Measurements from ENCODE around the gene CRACR2A.

CRACR2A gene

GRCh38 chr12:3628629-3629028, 124.3 kb downstream of the CRACR2A start:
- H3K27me3 Mint-ChIP-seq, result no peaks in the 10 kb centered on the region
- DNase-seq (ENCODE audit: low spot score in 2 of 2), result no peak
- no peaks in the 10 kb centered on the region for H3K4me1 Mint-ChIP-seq
- H3K27ac Mint-ChIP-seq, result no peak overlapping the region
- no peaks in the 10 kb centered on the region for H3K9me3 Mint-ChIP-seq
- peaks cover 44% of the 10 kb centered on the region for H3K36me3 Mint-ChIP-seq
- H3K4me3 Mint-ChIP-seq, result no peak overlapping the region
- ATAC-seq (ENCODE audit: low read depth), result no peak

DNA sequence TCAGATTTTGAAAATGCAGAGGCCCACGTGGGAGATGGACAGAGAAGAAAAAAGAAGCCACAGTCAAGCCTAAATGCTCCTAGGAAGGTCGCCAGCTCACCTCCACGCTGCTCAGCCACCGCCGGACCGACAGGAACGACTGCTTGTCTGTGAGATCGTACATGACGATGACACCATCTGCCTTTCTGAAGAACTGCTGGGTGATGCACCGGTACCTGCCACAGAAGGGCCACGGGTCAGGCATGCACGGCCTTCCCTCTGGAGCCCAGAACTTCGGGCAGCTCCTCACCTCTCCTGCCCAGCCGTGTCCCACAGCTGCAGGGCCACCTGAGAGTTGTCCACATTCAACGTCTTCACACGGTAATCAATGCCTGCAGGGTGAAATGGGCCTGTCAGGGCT, 125.6 kb downstream of the CRACR2A start:
- no peaks in the 10 kb centered on the region for H3K9me3 Mint-ChIP-seq
- H3K27ac Mint-ChIP-seq, result no peak overlapping the region
- peaks cover 39% of the 10 kb centered on the region for H3K36me3 Mint-ChIP-seq
- ATAC-seq (ENCODE audit: low read depth) (no peak), DNase-seq (ENCODE audit: low spot score in 2 of 2) (no peak)
- no peaks in the 10 kb centered on the region for H3K27me3 Mint-ChIP-seq
- H3K4me3 Mint-ChIP-seq, result no peak overlapping the region
- peaks cover 2% of the 10 kb centered on the region for H3K4me1 Mint-ChIP-seq

DNA sequence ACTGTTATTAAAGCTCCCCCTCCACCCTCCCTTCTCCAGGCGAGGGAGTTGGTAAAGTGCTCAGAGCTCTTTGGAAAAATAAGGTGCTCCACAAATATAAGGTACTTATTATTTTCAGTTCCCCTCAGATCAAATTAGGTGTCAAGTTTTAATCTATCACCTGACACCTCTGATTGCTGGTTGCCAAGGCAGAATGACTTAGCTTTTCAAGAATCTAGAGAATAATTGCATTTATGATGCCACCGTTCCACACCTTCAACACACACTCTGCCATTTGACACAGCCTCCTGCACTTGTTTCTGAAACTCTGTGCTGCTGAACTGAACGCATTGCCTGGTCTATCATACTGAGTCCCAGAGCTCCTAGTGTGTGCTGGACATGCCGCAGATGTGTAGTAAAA, 128.6 kb downstream of the CRACR2A start:
- no peaks in the 10 kb centered on the region for H3K9me3 Mint-ChIP-seq
- H3K4me1 Mint-ChIP-seq, result peaks cover 2% of the 10 kb centered on the region
- H3K36me3 Mint-ChIP-seq, result peaks cover 44% of the 10 kb centered on the region
- no peak for DNase-seq (ENCODE audit: low spot score in 2 of 2)
- no peak for ATAC-seq (ENCODE audit: low read depth)
- H3K27me3 Mint-ChIP-seq, result no peaks in the 10 kb centered on the region
- no peak overlapping the region for H3K4me3 Mint-ChIP-seq
- no peak overlapping the region for H3K27ac Mint-ChIP-seq

- no peaks in the 10 kb centered on the region for H3K27me3 Mint-ChIP-seq
- peaks cover 2% of the 10 kb centered on the region for H3K4me1 Mint-ChIP-seq
- no peak for DNase-seq (ENCODE audit: low spot score in 2 of 2)
- H3K9me3 Mint-ChIP-seq, result no peaks in the 10 kb centered on the region
- H3K36me3 Mint-ChIP-seq, result peaks cover 42% of the 10 kb centered on the region
- no peak overlapping the region for H3K27ac Mint-ChIP-seq
- peak; percentile 47 for ATAC-seq (ENCODE audit: low read depth)
- H3K4me3 Mint-ChIP-seq, result no peak overlapping the region
Observed at GRCh38 chr12:3622822-3623690, 129.9 kb downstream of the CRACR2A start.

GRCh38 chr12:3622021-3622821, 130.7 kb downstream of the CRACR2A start:
- Mint-ChIP-seq H3K4me3 (no peak overlapping the region), H3K9me3 (no peaks in the 10 kb centered on the region), H3K27me3 (no peaks in the 10 kb centered on the region), H3K4me1 (peaks cover 2% of the 10 kb centered on the region), H3K36me3 (peaks cover 38% of the 10 kb centered on the region), H3K27ac (no peak overlapping the region)
- DNase-seq (ENCODE audit: low spot score in 2 of 2) (no peak), ATAC-seq (ENCODE audit: low read depth) (no peak)

- no peaks in the 10 kb centered on the region for H3K9me3 Mint-ChIP-seq
- H3K36me3 Mint-ChIP-seq, result peaks cover 38% of the 10 kb centered on the region
- H3K4me3 Mint-ChIP-seq, result no peak overlapping the region
- no peak for DNase-seq (ENCODE audit: low spot score in 2 of 2)
- H3K4me1 Mint-ChIP-seq, result peaks cover 2% of the 10 kb centered on the region
- ATAC-seq (ENCODE audit: low read depth), result no peak
- no peaks in the 10 kb centered on the region for H3K27me3 Mint-ChIP-seq
- H3K27ac Mint-ChIP-seq, result no peak overlapping the region
Observed at GRCh38 chr12:3620856-3621255, 132.1 kb downstream of the CRACR2A start.

GRCh38 chr12:3617565-3617964, 135.3 kb downstream of the CRACR2A start:
- no peak for DNase-seq (ENCODE audit: low spot score in 2 of 2)
- Mint-ChIP-seq H3K9me3 (no peaks in the 10 kb centered on the region), H3K36me3 (peaks cover 50% of the 10 kb centered on the region), H3K27ac (no peak overlapping the region), H3K4me3 (no peak overlapping the region), H3K27me3 (no peaks in the 10 kb centered on the region), H3K4me1 (no peaks in the 10 kb centered on the region)
- no peak for ATAC-seq (ENCODE audit: low read depth)

- DNase-seq (ENCODE audit: low spot score in 2 of 2) (no peak), ATAC-seq (ENCODE audit: low read depth) (no peak)
- Mint-ChIP-seq H3K27me3 (no peaks in the 10 kb centered on the region), H3K4me3 (no peak overlapping the region), H3K27ac (no peak overlapping the region), H3K9me3 (peaks cover 5% of the 10 kb centered on the region), H3K36me3 (peaks cover 49% of the 10 kb centered on the region), H3K4me1 (no peaks in the 10 kb centered on the region)
Observed at GRCh38 chr12:3615862-3616261, 137.0 kb downstream of the CRACR2A start.

- Mint-ChIP-seq H3K4me3 (no peak overlapping the region), H3K27me3 (no peaks in the 10 kb centered on the region), H3K27ac (no peak overlapping the region), H3K36me3 (peaks cover 46% of the 10 kb centered on the region), H3K9me3 (peaks cover 5% of the 10 kb centered on the region), H3K4me1 (no peaks in the 10 kb centered on the region)
- ATAC-seq (ENCODE audit: low read depth) (no peak), DNase-seq (ENCODE audit: low spot score in 2 of 2) (no peak)
Observed at GRCh38 chr12:3614806-3615466, 138.0 kb downstream of the CRACR2A start.

- no peak for DNase-seq (ENCODE audit: low spot score in 2 of 2)
- H3K27ac Mint-ChIP-seq, result no peak overlapping the region
Observed at GRCh38 chr12:3613641-3614395, 139.1 kb downstream of the CRACR2A start.

DNA sequence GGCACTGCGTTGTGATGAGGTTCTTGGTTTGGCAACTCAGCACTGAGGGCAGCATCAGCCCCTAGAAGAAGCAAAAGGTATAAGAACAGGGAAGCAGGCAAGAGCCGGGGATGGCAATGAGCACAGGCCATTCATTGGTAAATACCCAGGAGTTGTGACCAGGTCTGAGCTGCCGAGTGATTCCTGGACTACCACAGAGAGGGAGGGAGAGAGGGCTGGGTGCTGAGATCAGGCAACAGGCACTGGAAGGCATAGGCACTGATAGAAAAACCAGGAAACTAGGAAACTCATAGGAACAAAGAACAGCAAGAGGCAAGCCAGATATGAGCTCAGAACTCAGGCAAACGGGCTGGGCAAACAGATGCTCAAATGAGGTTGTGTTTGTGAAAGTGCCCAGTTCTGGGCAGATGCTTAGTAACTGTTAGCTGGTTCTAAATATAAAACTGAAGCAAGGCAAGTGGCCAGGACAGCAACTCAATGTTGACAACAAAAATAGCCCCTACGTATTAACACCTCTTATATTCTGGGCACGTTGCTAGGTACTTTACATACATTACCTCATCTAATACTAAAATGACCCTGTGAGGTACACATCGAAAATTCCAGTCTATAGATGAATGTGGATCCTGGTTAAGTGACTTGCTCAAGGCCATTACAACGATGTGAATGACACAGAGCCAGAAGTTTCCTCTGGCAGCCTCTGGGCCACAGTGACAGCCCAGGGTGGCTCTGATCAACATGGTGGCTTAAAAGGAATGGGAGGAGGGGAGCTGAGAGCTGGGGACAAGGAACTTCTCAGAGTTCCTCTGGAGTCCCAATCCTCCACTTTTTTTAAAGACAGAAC, 140.8 kb downstream of the CRACR2A start:
- Mint-ChIP-seq H3K27ac (no peak overlapping the region), H3K4me3 (no peak overlapping the region), H3K27me3 (no peaks in the 10 kb centered on the region), H3K4me1 (peaks cover 3% of the 10 kb centered on the region), H3K9me3 (peaks cover 13% of the 10 kb centered on the region), H3K36me3 (peaks cover 50% of the 10 kb centered on the region)
- no peak for ATAC-seq (ENCODE audit: low read depth)
- no peak for DNase-seq (ENCODE audit: low spot score in 2 of 2)

More at GRCh38 chr12:3613641-3614395, 139.1 kb downstream of the CRACR2A start:
- ATAC-seq (ENCODE audit: low read depth), result no peak
- Mint-ChIP-seq H3K36me3 (peaks cover 53% of the 10 kb centered on the region), H3K27me3 (no peaks in the 10 kb centered on the region), H3K9me3 (peaks cover 13% of the 10 kb centered on the region), H3K4me1 (peaks cover 3% of the 10 kb centered on the region), H3K4me3 (no peak overlapping the region)

DNA sequence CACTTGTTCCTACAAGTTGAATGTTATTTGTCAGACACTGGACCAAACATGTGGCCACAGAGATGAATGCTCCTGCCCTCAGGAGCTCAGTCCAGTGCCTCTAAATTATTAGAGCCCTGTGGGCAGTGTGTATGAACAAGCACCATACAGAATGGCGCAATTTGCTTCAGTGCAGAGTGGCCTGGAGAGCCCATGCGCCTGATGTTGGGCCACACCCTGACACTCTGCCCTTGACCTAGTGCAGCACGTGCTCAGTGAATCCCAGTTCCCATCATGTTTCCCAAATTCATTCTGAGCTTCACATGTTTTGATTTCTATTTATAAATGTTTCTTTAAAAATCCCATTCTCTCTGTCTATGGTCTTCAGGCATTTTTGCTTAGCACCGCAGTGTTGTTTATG, 145.1 kb downstream of the CRACR2A start:
- Mint-ChIP-seq H3K4me1 (peaks cover 6% of the 10 kb centered on the region), H3K36me3 (peaks cover 24% of the 10 kb centered on the region), H3K27ac (no peak overlapping the region), H3K4me3 (no peak overlapping the region), H3K9me3 (peaks cover 13% of the 10 kb centered on the region), H3K27me3 (no peaks in the 10 kb centered on the region)
- no peak for ATAC-seq (ENCODE audit: low read depth)
- no peak for DNase-seq (ENCODE audit: low spot score in 2 of 2)

Data from memory B cell (primary cell).